Jurkat, Clone E6-1 (cell line): ENCODE results near the gene CBL.

ENCODE experiments used
- DNase-seq: peaks from one replicate; pipeline ENCODE4 v3.0.0-alpha.2; 2011; ENCODE audit warnings: low read depth, low spot score
- H3K4me3 ChIP-seq: 2 replicates; pipeline ENCODE4 v1.5.1; 2011; ENCODE audit warnings: mild to moderate bottlenecking, low read length, control low read depth, moderate library complexity

Gene CBL

DNA sequence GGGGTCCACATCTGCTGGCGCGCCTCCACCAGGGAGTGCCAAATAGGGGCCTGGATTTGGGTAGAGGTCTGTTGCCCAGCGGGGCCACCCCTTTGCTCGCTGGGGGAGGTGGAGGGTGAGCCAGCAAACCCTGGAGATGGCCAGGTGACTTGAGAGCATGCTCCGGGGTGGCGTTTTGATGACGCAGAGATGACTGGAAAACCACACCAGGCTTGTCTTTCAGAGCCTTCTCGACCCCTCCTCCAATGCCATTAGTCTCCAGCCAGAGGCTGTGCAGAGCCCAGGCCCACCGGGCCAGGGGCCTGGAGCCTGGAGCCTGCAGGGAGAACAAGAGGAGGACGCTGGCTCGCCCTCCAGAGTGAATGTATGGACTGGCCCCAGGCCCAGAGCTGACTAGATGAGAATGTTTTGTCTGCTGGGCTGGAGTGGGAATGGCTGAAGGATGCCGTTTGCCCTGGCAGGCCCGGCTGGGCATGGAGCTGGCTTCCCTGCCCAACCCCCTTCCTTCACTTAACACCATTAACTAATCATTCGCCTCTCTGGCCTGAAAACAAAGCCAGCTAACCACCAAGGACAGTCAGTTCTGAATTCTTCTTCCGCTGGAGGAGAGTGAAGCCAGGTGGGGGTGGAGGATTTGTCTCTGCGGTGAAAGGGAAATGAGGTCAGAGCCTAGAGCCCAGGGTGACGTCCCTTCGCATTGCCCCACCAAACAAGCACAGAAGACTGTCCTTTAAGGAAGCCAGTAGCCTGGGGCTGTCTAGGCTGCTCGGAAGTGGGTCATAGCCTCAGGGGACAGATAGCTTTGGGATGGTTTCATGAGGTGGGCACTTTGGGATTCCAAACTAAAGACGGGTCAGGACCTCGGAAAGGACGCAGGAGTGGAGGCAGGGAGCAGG is 112.3 kb downstream of the CBL start:
- no peak for DNase-seq

GRCh38 chr11:119319136-119319699 is 113.1 kb downstream of the CBL start:
- DNase-seq: no peak
- H3K4me3 ChIP-seq: no peak overlapping the region

More for the DNA sequence above, 112.3 kb downstream of the CBL start:
- no peak overlapping the region for H3K4me3 ChIP-seq

DNA sequence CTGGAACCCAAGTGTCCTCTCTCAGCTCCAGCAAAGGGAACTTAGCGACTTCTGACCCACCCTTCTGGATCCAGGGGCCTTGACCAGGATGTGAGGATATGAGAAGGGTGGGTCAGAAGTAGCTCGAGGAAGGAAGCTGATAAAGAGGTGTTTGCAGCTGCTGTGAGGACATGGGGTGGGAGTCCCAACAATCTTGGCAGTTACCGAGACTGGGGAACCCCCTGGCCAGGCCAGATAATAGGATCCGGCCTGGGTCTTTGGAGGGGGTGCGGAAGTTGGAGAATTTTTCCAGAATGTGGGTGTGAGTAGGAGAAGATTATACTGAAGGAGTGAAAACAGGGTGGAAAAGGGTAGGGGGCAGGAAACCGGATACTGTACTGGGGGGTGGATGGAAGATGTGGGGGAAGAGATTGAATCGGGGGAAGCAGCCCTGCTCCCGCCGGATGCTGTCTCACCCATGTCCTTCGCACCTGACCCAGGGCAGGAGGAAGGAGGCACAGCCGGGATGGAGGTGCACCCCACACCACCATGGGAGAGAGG is 113.6 kb downstream of the CBL start:
- H3K4me3 ChIP-seq: no peak overlapping the region

DNA sequence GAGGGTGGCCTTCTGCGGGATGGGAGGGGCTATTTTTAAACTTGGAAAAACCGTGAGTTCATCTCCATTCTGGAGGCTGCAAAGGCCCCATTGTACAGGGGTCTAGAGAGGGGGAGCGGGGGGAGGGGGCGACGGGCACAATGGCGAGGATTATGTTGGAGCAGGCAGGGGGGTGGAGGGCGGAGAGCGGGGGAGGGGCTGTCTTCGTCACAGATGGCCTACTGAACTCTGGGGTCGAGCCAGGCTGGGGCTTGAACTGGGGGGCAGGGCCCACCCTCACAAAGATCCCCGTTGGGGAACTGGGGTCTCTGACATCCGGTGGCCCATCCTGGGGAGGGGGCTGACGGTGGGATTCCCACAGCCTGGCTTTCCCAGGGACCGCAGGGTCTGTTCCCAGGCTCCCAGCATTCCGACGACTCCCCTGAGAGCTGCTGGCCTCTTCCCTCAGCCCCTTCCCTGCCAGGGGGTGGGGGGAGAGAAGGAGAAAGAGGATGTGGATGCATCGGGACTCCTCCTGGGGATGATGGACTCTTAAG is 114.2 kb downstream of the CBL start:
- H3K4me3 ChIP-seq: no peak overlapping the region
- DNase-seq: no peak

More for the DNA sequence above, 113.6 kb downstream of the CBL start:
- DNase-seq: no peak

DNA sequence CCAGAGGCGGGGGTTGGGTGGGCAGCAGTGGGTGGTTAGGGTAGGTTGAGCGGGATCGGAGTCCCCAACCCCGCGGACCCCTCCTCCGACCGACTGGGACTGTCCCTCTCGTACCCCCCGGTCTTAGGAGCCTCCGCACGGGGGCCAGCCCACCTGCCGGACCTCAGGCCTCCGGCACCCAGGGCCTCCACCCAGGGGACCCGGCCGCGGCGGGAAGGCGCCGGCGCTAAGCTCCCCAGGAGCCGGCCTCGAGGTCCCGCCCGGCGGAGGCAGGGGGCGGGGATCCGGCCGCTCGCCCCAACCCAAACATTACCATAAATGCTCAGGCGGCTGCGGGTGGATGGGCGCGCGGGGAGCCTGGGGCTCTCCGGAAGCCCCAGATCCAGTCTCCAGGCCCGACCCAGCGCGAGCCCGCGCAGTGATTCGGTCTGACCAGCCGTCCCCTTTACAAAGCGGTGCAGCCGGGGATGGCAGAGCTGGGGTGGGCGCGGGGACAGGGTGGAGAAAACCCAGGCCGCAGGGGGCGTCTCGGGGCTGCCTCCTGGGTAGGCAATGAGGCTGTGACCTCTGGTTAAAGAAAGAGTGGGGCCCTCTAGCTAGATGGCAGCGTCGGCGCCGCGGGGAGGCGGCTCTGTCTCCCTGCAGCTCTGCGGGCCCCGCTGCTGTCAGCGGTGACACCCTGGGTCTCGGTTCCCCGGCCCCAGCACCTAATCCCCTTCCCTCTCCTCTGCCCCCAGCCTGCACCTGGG is 114.8 kb downstream of the CBL start:
- no peak overlapping the region for H3K4me3 ChIP-seq
- no peak for DNase-seq

GRCh38 chr11:119322360-119322739 is 116.2 kb downstream of the CBL start:
- DNase-seq: no peak
- H3K4me3 ChIP-seq: no peak overlapping the region

- no peak for DNase-seq
- no peak overlapping the region for H3K4me3 ChIP-seq
Measured at GRCh38 chr11:119322921-119323531, 116.9 kb downstream of the CBL start.

DNA sequence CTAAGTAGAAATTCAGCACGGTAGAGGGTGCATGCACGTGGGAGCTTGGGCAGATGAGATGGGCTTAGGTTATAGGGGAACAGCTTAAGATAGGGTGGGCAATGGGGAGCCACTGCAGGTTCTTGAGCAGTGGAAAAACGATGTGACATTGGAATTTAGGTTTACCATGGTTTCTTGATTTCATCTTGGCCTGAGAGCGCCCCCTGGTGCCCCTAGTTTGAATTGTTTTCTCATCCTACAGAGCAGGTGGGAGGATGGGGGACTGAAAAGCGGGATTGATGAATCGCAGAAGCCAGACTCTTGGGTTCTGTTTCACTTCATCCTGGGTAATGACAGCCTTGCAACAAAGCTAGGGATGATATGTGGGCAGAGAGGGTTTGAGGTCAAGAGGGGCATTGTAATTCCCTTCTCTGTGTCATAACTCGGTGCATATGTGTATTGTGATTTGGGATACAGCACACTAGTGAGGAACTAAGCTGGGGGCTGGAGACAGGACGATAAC is 117.4 kb downstream of the CBL start:
- DNase-seq: peak; percentile 59
- no peak overlapping the region for H3K4me3 ChIP-seq

DNA sequence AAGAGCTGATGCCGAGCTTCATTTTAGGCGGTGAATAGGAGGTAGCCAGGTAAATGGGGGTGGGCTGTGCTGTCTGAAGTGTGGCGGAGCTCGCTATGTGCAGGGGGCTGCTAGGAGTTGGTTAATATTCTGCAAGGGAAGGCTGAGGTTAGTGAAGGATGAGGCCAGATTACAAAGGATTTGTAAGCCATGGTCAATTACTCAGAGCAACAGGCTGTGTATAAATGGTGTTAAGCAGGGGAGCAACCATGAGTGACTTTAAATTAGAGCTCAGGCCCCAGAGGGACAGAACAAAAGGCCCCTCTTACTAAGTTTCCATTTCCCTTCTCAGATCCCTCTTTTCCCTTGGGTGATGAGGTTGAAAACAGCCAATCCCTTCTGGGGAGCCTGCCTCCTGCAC is 118.0 kb downstream of the CBL start:
- H3K4me3 ChIP-seq: no peak overlapping the region
- no peak for DNase-seq

DNA sequence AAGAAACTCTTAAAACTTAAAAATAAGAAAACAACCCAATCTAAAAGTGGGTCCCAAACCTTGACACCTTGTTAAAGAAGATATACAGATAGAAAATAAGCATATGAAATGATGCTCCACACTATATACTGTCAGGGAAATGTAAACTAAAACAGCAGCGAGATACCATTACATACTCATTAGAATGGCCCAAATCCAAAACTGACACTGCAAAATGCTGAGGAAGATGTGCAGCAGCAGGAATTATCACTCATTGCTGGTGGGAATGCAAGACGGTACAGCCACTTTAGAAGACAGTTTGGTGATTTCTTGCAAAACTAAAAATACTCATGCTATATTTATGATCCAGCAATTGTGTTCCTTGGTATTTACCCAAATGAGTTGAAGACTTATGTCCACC is 123.2 kb downstream of the CBL start:
- DNase-seq: no peak

DNA sequence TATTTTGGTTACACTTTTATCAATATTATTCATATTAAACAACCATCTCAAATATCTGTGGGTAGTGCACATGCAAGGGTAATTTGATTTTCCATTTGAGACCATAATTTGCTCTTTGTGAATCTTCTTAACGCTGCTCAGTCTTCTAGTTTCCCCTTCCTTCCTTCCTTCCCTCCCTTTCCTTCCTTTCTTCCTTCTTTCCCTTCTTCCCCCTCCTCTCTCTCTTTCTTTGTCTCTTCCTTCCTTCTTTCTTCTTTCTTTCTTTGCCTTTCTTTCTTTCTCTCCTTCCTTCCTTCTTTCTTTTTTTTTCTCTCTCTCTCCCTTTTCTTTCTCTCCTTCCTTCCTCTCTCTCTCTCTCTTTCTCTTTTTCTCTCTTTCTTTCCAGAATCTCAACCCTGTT is 124.1 kb downstream of the CBL start:
- no peak overlapping the region for H3K4me3 ChIP-seq
- no peak for DNase-seq

More for the DNA sequence above, 123.2 kb downstream of the CBL start:
- H3K4me3 ChIP-seq: no peak overlapping the region

GRCh38 chr11:119332111-119332765 is 126.1 kb downstream of the CBL start:
- no peak for DNase-seq
- H3K4me3 ChIP-seq: no peak overlapping the region

DNA sequence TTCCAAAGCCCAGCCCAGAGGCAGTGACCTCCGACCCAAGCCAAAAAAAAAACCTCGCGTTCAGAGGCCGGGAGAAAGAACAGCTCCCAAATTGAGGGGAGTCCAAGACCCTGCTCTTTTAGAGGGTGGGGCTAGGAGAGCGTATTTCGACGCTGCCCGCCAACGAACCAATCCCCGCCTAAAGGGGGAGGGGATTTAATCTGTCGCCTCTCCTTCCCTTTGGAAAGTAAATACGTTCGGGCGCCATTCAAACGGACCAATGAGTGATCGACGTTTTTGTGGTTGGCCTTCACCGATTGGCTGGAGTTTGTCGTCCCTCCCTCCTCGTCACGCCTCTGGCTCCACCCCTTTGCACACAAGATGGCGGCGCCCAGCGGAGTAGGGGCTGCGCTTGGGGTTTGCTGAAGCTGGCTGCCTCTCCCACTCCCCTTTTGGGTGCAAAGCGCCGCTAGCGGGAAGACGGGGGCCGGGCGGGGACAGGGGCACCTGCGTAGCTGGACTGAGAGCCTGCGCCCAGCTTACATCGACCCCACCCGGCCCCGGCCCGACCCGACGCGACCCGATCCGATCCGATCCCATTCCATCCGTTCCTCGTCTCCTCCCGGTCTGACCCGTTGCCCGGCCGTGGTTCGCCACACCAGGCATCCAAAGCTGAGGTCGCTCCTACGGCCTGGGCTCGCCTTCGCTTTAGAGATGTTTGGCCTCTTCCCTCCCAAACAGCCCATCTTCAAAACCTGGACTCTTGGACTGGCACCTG is 128.2 kb downstream of the CBL start, which contains the start of gene RNF26:
TSS of gene RNF26 (plus strand) at position 354 of the 757 bp plus-strand sequence. CDS start 596 bp downstream, outside the sequence.
- peak within 1 kb of the TSS; percentile 96 for H3K4me3 ChIP-seq
- DNase-seq: peak; percentile 99

GRCh38 chr11:119335091-119335654 is 129.0 kb downstream of the CBL start:
- DNase-seq: no peak
- H3K4me3 ChIP-seq: peak overlapping the region; percentile 96

GRCh38 chr11:119335655-119336543 is 129.8 kb downstream of the CBL start:
- DNase-seq: no peak
- H3K4me3 ChIP-seq: peak overlapping the region; percentile 96

- no peak for DNase-seq
- no peak overlapping the region for H3K4me3 ChIP-seq
Measured at GRCh38 chr11:119336744-119337469, 130.8 kb downstream of the CBL start.
